HCT116 (cell line): ENCODE results near the gene CUX1.

Experiments used
- CBX3 ChIP-seq: IDR thresholded peaks from 2 replicates; pipeline ENCODE4 v1.6.1; 2012; ENCODE audit warnings: low read depth
- EGR1 ChIP-seq: IDR thresholded peaks from 2 replicates; pipeline ENCODE4 v1.6.1; 2012; ENCODE audit warnings: low read depth
- ELF1 ChIP-seq: IDR thresholded peaks from 2 replicates; pipeline ENCODE4 v1.6.1; 2012; ENCODE audit warnings: low read depth, borderline replicate concordance
- EZH2 ChIP-seq: fragments of 200-600 bp; sonication (generic); IDR thresholded peaks from 2 replicates; pipeline ENCODE4 v1.6.1; 2017; ENCODE audit warnings: antibody characterized with exemption, mixed run types
- EZH2phosphoT487 ChIP-seq: fragments of 200-600 bp; IDR thresholded peaks from 2 replicates; pipeline ENCODE4 v1.6.1; 2018; ENCODE audit warnings: antibody characterized with exemption, borderline replicate concordance
- POLR2A ChIP-seq: IDR thresholded peaks from 2 replicates; pipeline ENCODE4 v1.7.0; 2011; ENCODE audit warnings: borderline replicate concordance; ENCODE audit not compliant: insufficient read depth, insufficient read length; ENCODE audit errors: extremely low read depth
- RAD21 ChIP-seq: IDR thresholded peaks from 2 replicates; pipeline ENCODE4 v1.6.1; 2012; ENCODE audit warnings: low read depth, mild to moderate bottlenecking
- YY1 ChIP-seq: IDR thresholded peaks from 2 replicates; pipeline ENCODE4 v1.6.1; 2011; ENCODE audit warnings: low read length, low read depth, moderate library complexity, mild to moderate bottlenecking; ENCODE audit not compliant: insufficient replicate concordance; ENCODE audit errors: extremely low read depth
- ZNF274 ChIP-seq: fragments of 200-500 bp; sonication (Bioruptor generic); IDR thresholded peaks from 2 replicates; pipeline ENCODE4 v1.6.1; 2014; ENCODE audit warnings: mild to moderate bottlenecking, low read depth, low read length, inconsistent platforms
- TF ChIP-seq, protein P1 (sequence below): IDR thresholded peaks from 2 replicates; pipeline ENCODE4 v1.6.1; 2012
- TF ChIP-seq, protein P2 (sequence below), 3 experiments: fragments of 200-600 bp in 1 of 3; sonication (generic) in 1 of 3; IDR thresholded peaks in 2 of 3; conservative IDR thresholded peaks in 1 of 3; 2 replicates each; pipeline ENCODE4 v1.5.1; 2012 to 2017; ENCODE audit warnings: low read depth in 2 of 3, low read length in 2 of 3, antibody characterized with exemption in 1 of 3, borderline replicate concordance in 1 of 3, control low read depth in 1 of 3, mild to moderate bottlenecking in 1 of 3, mixed read lengths in 1 of 3, mixed run types in 1 of 3, moderate library complexity in 1 of 3; ENCODE audit not compliant: insufficient read depth in 1 of 3
- TF ChIP-seq, protein P3 (sequence below): IDR thresholded peaks from 2 replicates; pipeline ENCODE4 v1.6.1; 2011; ENCODE audit warnings: mild to moderate bottlenecking, low read length, moderate library complexity; ENCODE audit not compliant: insufficient replicate concordance; ENCODE audit errors: extremely low read depth
- TF ChIP-seq, protein P4 (sequence below): IDR thresholded peaks from 2 replicates; pipeline ENCODE4 v1.6.1; 2012

DNA sequence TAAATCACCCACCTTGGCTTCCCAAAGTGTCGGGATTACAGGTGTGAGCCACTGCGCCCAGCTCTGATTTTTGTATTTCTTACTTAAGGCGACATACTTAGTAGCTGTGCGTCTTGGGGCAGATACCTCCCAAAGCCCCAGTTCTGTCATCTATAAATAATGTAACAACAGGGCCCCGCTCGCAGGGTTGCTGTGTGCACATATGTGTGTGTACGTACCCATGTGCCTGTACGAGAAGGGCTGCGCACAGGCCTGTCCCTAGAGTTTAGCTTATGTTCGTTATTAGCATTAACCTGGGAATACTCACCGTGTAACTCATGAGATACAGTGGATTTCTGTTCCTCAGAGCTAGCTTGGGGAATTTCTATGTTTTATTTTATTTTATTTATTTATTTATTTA is 103.6 kb downstream of the CUX1 start:
- TF ChIP-seq, protein P1, sequence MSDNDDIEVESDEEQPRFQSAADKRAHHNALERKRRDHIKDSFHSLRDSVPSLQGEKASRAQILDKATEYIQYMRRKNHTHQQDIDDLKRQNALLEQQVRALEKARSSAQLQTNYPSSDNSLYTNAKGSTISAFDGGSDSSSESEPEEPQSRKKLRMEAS = no peak
- TF ChIP-seq POLR2A (no peak), EGR1 (no peak), EZH2phosphoT487 (no peak), RAD21 (no peak), YY1 (no peak), ZNF274 (no peak), ELF1 (no peak), EZH2 (no peak), CBX3 (no peak)
- TF ChIP-seq, protein P2, sequence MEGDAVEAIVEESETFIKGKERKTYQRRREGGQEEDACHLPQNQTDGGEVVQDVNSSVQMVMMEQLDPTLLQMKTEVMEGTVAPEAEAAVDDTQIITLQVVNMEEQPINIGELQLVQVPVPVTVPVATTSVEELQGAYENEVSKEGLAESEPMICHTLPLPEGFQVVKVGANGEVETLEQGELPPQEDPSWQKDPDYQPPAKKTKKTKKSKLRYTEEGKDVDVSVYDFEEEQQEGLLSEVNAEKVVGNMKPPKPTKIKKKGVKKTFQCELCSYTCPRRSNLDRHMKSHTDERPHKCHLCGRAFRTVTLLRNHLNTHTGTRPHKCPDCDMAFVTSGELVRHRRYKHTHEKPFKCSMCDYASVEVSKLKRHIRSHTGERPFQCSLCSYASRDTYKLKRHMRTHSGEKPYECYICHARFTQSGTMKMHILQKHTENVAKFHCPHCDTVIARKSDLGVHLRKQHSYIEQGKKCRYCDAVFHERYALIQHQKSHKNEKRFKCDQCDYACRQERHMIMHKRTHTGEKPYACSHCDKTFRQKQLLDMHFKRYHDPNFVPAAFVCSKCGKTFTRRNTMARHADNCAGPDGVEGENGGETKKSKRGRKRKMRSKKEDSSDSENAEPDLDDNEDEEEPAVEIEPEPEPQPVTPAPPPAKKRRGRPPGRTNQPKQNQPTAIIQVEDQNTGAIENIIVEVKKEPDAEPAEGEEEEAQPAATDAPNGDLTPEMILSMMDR (IDR thresholded peaks at IDR 0.05 in 2 of 3, conservative IDR thresholded peaks at IDR 0.05 in 1 of 3; ENCODE audit: borderline replicate concordance in 1 of 3, insufficient read depth in 1 of 3, low read depth in 2 of 3, low read length in 2 of 3) = no peak
- TF ChIP-seq, protein P3, sequence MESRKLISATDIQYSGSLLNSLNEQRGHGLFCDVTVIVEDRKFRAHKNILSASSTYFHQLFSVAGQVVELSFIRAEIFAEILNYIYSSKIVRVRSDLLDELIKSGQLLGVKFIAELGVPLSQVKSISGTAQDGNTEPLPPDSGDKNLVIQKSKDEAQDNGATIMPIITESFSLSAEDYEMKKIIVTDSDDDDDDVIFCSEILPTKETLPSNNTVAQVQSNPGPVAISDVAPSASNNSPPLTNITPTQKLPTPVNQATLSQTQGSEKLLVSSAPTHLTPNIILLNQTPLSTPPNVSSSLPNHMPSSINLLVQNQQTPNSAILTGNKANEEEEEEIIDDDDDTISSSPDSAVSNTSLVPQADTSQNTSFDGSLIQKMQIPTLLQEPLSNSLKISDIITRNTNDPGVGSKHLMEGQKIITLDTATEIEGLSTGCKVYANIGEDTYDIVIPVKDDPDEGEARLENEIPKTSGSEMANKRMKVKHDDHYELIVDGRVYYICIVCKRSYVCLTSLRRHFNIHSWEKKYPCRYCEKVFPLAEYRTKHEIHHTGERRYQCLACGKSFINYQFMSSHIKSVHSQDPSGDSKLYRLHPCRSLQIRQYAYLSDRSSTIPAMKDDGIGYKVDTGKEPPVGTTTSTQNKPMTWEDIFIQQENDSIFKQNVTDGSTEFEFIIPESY = no peak
- TF ChIP-seq, protein P4, sequence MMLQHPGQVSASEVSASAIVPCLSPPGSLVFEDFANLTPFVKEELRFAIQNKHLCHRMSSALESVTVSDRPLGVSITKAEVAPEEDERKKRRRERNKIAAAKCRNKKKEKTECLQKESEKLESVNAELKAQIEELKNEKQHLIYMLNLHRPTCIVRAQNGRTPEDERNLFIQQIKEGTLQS = no peak
